OCI-LY3 (cell line): ENCODE measurements around the gene AGAP1.

ENCODE experiments used
- H2AFZ ChIP-seq: fragments of 200-600, 300-600 bp; shearing (Covaris generic); 2 replicates; pipeline ENCODE4 v1.6.0; 2014; ENCODE audit warnings: antibody characterized with exemption, low read depth, low read length
- H3K27ac ChIP-seq: fragments of 200-600, 300-600 bp; sonication (generic); 2 replicates; pipeline ENCODE4 v1.5.1; 2014; ENCODE audit warnings: mild to moderate bottlenecking, low read length, moderate library complexity, mixed read lengths
- H3K27me3 ChIP-seq: fragments of 200-600, 300-600 bp; sonication (generic); 2 replicates; pipeline ENCODE4 v1.6.1; 2014; ENCODE audit warnings: low read depth, low read length, mixed read lengths
- H3K36me3 ChIP-seq: fragments of 200-600, 300-600 bp; sonication (generic); replicated peaks from 2 replicates; pipeline ENCODE3; 2014; ENCODE audit warnings: low read depth, low read length, mixed read lengths
- H3K4me1 ChIP-seq: fragments of 300-600, 200-600 bp; sonication (generic); 2 replicates; pipeline ENCODE4 v1.6.1; 2014; ENCODE audit warnings: low read length, mixed read lengths
- H3K4me2 ChIP-seq: fragments of 200-600, 300-600 bp; sonication (generic); 2 replicates; pipeline ENCODE4 v1.6.1; 2014; ENCODE audit warnings: low read length, mixed read lengths
- H3K4me3 ChIP-seq: fragments of 300-600, 200-600 bp; sonication (generic); 2 replicates; pipeline ENCODE4 v1.5.1; 2014; ENCODE audit warnings: antibody characterized with exemption, mild to moderate bottlenecking, low read length, moderate library complexity
- H3K79me2 ChIP-seq: fragments of 300-600, 200-600 bp; shearing (Covaris generic); 2 replicates; pipeline ENCODE4 v1.6.1; 2014; ENCODE audit warnings: mild to moderate bottlenecking, low read length, mixed read lengths
- H3K9ac ChIP-seq: fragments of 300-600, 200-600 bp; shearing (Covaris generic); 2 replicates; pipeline ENCODE4 v1.6.0; 2014; ENCODE audit warnings: mild to moderate bottlenecking, low read length, moderate library complexity
- H3K9me3 ChIP-seq: fragments of 200-600, 300-600 bp; shearing (Covaris generic); 2 replicates; pipeline ENCODE4 v1.6.1; 2014; ENCODE audit warnings: low read length, mixed read lengths; ENCODE audit not compliant: insufficient read depth
- H4K20me1 ChIP-seq: fragments of 200-600, 300-600 bp; sonication (generic); 2 replicates; pipeline ENCODE4 v1.6.1; 2016; ENCODE audit warnings: low read length, mixed read lengths; ENCODE audit not compliant: insufficient read depth
- CTCF ChIP-seq: fragments of 200-600, 300-600 bp; sonication (generic); IDR thresholded peaks from 2 replicates; pipeline ENCODE4 v1.5.1; 2014; ENCODE audit warnings: antibody characterized with exemption, low read length, low read depth
- EZH2phosphoT487 ChIP-seq: fragments of 200-600 bp; shearing (Covaris generic); IDR thresholded peaks from 2 replicates; pipeline ENCODE4 v1.6.1; 2018; ENCODE audit warnings: antibody characterized with exemption, mixed run types, low read depth

The AGAP1 gene

DNA sequence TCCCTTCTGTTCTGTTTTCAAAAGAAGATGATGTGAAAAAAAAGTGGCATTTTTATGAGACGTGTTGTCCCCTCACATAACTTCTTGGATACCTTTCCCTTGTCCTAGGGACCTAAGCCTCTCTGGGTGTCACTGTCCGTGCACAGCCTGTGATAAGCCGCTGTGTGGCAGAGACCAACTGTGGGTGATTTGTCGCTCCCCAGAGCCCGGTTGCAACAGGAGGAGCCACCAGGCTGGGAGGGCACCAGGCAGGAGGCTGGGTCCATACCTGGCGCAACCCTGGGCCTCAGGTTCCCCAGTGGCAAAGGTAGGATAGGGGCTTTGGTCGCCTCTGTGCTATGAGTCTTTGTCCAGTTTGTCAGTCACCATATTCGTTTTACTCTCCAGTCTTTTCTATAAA, 82.1 kb downstream of the AGAP1 start:
- no peak overlapping the region for H2AFZ ChIP-seq
- no peaks in the 10 kb centered on the region for H3K4me1 ChIP-seq
- no peaks in the 10 kb centered on the region for H4K20me1 ChIP-seq
- H3K4me2 ChIP-seq = no peak overlapping the region
- H3K9ac ChIP-seq = no peak overlapping the region
- H3K36me3 ChIP-seq = no peaks in the 10 kb centered on the region
- no peaks in the 10 kb centered on the region for H3K9me3 ChIP-seq
- no peaks in the 10 kb centered on the region for H3K27me3 ChIP-seq
- H3K27ac ChIP-seq = no peak overlapping the region
- TF ChIP-seq CTCF (no peak), EZH2phosphoT487 (no peak)
- no peaks in the 10 kb centered on the region for H3K79me2 ChIP-seq
- H3K4me3 ChIP-seq = no peak overlapping the region

GRCh38 chr2:235576337-235576910, 82.6 kb downstream of the AGAP1 start:
- no peaks in the 10 kb centered on the region for H3K79me2 ChIP-seq
- no peak for TF ChIP-seq CTCF

DNA sequence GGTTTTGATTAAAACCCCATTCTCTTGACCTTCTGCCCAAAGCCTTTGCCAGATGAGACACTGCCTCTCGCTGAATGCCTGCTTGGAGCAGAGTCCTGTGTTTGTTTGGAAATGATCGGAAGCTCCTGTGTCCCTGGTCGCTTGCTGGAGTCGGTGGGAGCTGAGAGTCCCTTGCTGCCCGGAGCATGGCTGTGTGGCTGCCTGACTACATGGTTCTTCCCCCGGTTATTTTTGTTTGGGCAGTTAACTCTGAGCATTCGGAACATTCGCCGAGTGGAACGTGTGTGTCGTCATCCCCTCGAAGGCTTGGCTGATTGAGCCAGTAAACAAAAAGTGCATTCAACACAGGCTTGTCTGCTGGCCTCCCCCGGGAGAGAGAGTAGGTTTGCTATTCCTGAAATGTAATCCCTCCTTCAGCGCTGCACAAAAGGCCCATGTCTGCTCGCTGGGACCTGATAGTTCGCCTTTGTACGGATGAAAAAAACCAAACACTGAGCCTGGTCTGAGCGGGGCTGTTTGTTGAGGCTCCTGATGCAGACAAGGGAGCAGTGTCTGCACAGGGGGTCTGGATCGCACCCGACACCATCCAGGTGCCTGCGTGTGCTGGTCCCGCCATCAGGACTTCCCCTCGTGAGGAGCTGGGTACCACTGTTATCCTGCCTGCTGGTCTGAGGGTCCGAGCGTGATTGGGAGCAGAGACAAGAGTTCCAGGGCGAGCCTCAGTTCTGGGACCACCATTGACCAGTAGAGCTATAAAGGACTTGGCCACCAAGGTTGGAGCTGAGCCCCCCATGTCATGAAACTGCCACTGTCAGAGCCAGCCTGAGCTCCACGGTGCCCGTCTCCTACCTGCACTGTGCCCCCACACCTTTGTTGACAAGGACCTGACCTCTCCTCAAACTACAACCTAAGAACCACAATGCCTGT, 83.8 kb downstream of the AGAP1 start:
- H3K4me2 ChIP-seq = no peak overlapping the region
- H3K27ac ChIP-seq = no peak overlapping the region
- TF ChIP-seq CTCF = no peak
- H3K9ac ChIP-seq = no peak overlapping the region
- H3K4me1 ChIP-seq = no peaks in the 10 kb centered on the region
- no peaks in the 10 kb centered on the region for H3K36me3 ChIP-seq
- H3K27me3 ChIP-seq = no peaks in the 10 kb centered on the region
- no peak overlapping the region for H2AFZ ChIP-seq
- no peaks in the 10 kb centered on the region for H4K20me1 ChIP-seq
- no peaks in the 10 kb centered on the region for H3K9me3 ChIP-seq
- no peaks in the 10 kb centered on the region for H3K79me2 ChIP-seq
- no peak overlapping the region for H3K4me3 ChIP-seq

More at GRCh38 chr2:235576337-235576910, 82.6 kb downstream of the AGAP1 start:
- Histone ChIP-seq H3K4me2 (no peak overlapping the region), H3K9me3 (no peaks in the 10 kb centered on the region), H3K36me3 (no peaks in the 10 kb centered on the region), H4K20me1 (no peaks in the 10 kb centered on the region), H2AFZ (no peak overlapping the region), H3K4me3 (no peak overlapping the region), H3K27me3 (no peaks in the 10 kb centered on the region), H3K27ac (no peak overlapping the region), H3K9ac (no peak overlapping the region), H3K4me1 (no peaks in the 10 kb centered on the region)

- Histone ChIP-seq H3K36me3 (no peaks in the 10 kb centered on the region), H3K9me3 (no peaks in the 10 kb centered on the region), H3K79me2 (no peaks in the 10 kb centered on the region), H3K4me1 (no peaks in the 10 kb centered on the region), H3K27me3 (no peaks in the 10 kb centered on the region), H2AFZ (no peak overlapping the region), H3K27ac (no peak overlapping the region), H4K20me1 (no peaks in the 10 kb centered on the region), H3K4me3 (no peak overlapping the region), H3K4me2 (no peak overlapping the region), H3K9ac (no peak overlapping the region)
- TF ChIP-seq CTCF = no peak
- no peak for TF ChIP-seq EZH2phosphoT487
Observed at GRCh38 chr2:235579128-235579527, 85.3 kb downstream of the AGAP1 start.
